Myocyte (in vitro differentiated cells): Measurements from ENCODE around the gene TRIM56. TPM values are rescaled to one million over a fixed set of nuclear protein-coding genes. Genes with fewer than 3 reads are reported as not detected.
A peak's percentile ranks its signal among the peaks of the same experiment; 100 is the strongest.
"Not testable (repeated sequence)": the region's sequence is repeated elsewhere in the genome, so short reads cannot be mapped to it uniquely, and the experiment has no call there.

ENCODE experiments used
- DNase-seq: peaks from one replicate; pipeline ENCODE4 v3.0.0-alpha.2; 2012; ENCODE audit warnings: low read depth
- total RNA-seq: library from RNA; depleted of rRNA; stranded (reverse); fragments of >200 nt; gene quantifications from 2 replicates; pipeline ENCODE4 v1.2.3, GENCODE V29; 2014

TRIM56 gene
- total RNA-seq, 1 donor from 2014 or later = 7.8 TPM

DNA sequence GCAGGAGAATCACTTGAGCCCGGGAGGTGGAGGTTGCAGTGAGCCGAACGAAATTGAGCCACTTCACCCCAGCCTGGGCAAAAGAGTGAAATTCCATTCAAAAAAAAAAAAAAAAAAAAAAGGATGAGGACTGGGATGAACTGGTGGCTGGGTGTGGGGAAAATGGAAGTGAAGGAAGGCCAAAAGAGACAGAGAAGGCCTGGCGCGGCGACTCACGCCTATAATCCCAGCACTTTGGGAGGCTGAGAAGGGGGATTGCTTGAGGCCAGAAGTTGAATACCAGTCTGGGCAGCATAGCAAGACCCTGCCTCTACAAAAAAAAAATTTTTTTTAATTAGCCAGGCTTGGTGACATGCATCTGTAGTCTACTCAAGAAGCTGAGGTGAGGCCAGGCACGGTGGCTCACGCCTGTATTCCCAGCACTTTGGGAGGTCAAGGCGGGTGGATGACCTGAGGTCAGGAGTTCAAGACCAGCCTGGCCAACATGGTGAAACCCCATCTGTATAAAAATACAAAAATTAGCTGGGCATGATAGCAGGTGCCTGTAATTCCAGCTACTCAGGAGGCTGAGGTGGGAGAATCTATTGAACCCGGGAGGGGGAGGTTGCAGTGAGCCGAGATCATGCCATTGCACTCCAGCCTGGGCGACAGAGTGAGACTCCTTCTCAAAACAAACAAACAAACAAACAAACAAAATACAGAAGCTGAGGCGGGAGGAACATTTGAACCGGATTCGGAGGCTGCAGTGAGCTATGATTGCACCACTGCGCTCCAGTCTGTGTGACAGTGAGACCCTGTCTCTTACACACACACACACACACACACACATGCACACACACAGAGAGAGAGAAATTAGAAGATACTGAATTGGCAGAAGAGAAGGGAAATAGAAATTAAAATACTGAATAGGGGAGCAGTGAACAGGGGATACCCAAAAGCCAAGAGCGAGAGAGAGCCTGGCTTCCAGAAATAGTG lies 47.6 kb downstream of the TRIM56 start:
- not testable (repeated sequence) for DNase-seq

DNA sequence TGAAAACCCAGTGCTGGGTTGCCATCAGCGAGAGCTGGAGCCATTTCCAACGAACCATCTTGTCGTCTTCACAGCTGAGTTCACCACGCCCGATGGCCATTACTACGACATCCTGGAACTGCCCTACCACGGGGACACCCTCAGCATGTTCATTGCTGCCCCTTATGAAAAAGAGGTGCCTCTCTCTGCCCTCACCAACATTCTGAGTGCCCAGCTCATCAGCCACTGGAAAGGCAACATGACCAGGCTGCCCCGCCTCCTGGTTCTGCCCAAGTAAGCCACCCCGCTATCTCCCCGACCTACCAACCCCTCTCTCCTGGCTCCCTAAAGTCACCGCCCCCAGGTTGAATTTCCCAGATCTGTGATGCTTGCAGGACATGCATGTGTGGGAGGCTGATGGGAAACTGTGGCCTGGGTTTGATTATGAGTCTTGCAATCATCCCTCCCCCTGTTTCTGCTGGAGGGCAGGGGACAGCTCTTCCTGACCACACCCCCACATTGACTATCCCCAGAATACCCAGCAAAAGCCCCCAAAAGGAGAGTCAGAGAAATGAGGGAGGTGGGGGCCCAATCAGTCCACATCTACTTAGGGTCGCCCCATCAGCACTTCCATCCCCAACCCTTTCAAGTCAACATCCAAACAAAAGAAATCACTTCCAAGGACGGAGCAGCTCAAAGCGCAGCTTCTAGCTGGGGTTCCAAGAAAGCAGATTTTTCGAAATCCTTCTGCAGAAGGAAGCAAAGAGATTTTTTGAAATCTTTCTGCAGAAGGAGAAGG lies 48.5 kb downstream of the TRIM56 start:
- DNase-seq = no peak

GRCh38 chr7:101134399-101134980 lies 49.2 kb downstream of the TRIM56 start:
- DNase-seq = no peak

GRCh38 chr7:101137651-101138212 lies 52.5 kb downstream of the TRIM56 start:
- DNase-seq = no peak

- DNase-seq = peak; percentile 98
Observed at GRCh38 chr7:101138213-101138870, 53.1 kb downstream of the TRIM56 start.

GRCh38 chr7:101140339-101140699 lies 55.0 kb downstream of the TRIM56 start:
- DNase-seq = peak; percentile 17

- DNase-seq = no peak
Observed at GRCh38 chr7:101140746-101141382, 55.6 kb downstream of the TRIM56 start.

Other genes starting within 250 kb of the TRIM56 start
- gene SLC12A9, start 232.8 kb upstream of the TRIM56 start, total RNA-seq = 13.4 and 23.8 TPM in 2 replicates
- 94.2 and 99.3 TPM in 2 replicates for gene TRIP6, start 218.1 kb upstream of the TRIM56 start, total RNA-seq
- gene SRRT, start 210.4 kb upstream of the TRIM56 start, total RNA-seq = 44.7 and 55.7 TPM in 2 replicates
- gene UFSP1, start 195.8 kb upstream of the TRIM56 start, total RNA-seq = 8.5 and 14.3 TPM in 2 replicates
- 51.0 and 84.4 TPM in 2 replicates for gene ACHE, start 189.6 kb upstream of the TRIM56 start, total RNA-seq
- not detected in 2 replicates for gene MUC3A, start 135.9 kb upstream of the TRIM56 start, total RNA-seq
- gene MUC12, start 115.9 kb upstream of the TRIM56 start, total RNA-seq = not detected in 2 replicates
- not detected in 2 replicates for gene MUC17, start 65.4 kb upstream of the TRIM56 start, total RNA-seq
- gene SERPINE1, start 41.6 kb downstream of the TRIM56 start, total RNA-seq = 26.6 and 31.9 TPM in 2 replicates
- 53.3 and 79.5 TPM in 2 replicates for gene AP1S1, start 69.0 kb downstream of the TRIM56 start, total RNA-seq
- gene VGF, start 80.1 kb downstream of the TRIM56 start, total RNA-seq = not detected in 2 replicates
- not detected in 2 replicates for gene NAT16, start 94.8 kb downstream of the TRIM56 start, total RNA-seq
- not detected in 2 replicates for gene MOGAT3, start 115.6 kb downstream of the TRIM56 start, total RNA-seq
- gene PLOD3, start 132.1 kb downstream of the TRIM56 start, total RNA-seq = 59.0 and 60.8 TPM in 2 replicates
- 103 and 116 TPM in 2 replicates for gene ZNHIT1, start 132.7 kb downstream of the TRIM56 start, total RNA-seq
- 3.8 and 6.6 TPM in 2 replicates for gene CLDN15, start 152.3 kb downstream of the TRIM56 start, total RNA-seq
- 314 and 333 TPM in 2 replicates for gene FIS1, start 159.6 kb downstream of the TRIM56 start, total RNA-seq
- gene IFT22, start 236.3 kb downstream of the TRIM56 start, total RNA-seq = 28.7 and 28.8 TPM in 2 replicates